ENCODE measurements around the gene C2CD2L. TPM values are rescaled to one million over a fixed set of nuclear protein-coding genes. Genes with fewer than 3 reads are reported as not detected.

C2CD2L gene
- polyA plus RNA-seq, 1 of the 3 experiments (the other 2 are of a cell fraction) = 8.6 TPM

GRCh38 chr11:119100994-119101758 lies 6.0 kb upstream of the C2CD2L start:
- Histone ChIP-seq H3K9me2 (no peaks in the 10 kb centered on the region), H3K9me3 (no peaks in the 10 kb centered on the region), H3K4me3 (ENCODE audit: low read depth in 2 of 2, low read length in 1 of 2) (peak overlapping the region; percentile 80 to 90), H3K36me3 (replicated peaks in 1 of 2; ENCODE audit: control insufficient read depth in 1 of 2, insufficient read depth in 2 of 2, low read length in 1 of 2) (peaks cover 14 to 26% of the 10 kb centered on the region in 2 experiments), H3K79me2 (ENCODE audit: insufficient read depth) (peaks cover 37% of the 10 kb centered on the region), H3K27ac (ENCODE audit: low read depth in 2 of 2, low read length in 1 of 2) (peak overlapping the region; percentile 93 to 97), H2AFZ (ENCODE audit: low read depth) (peak overlapping the region; percentile 77), H3K4me1 (ENCODE audit: control insufficient read depth in 1 of 2, insufficient read depth in 2 of 2, low read depth in 1 of 2, low read length in 1 of 2) (peaks cover 13 to 21% of the 10 kb centered on the region in 2 experiments; a peak in 3 of 4 replicates), H3F3A (replicated peaks; ENCODE audit: insufficient read depth) (peaks cover 41% of the 10 kb centered on the region), H4K20me1 (ENCODE audit: insufficient read depth) (no peaks in the 10 kb centered on the region), H3K9ac (peak overlapping the region; percentile 78), H3K27me3 (ENCODE audit: insufficient read depth) (no peaks in the 10 kb centered on the region), H3K4me2 (peak overlapping the region; percentile 98)
- TF ChIP-seq USF1 (IDR thresholded peaks at IDR 0.05; ENCODE audit: borderline replicate concordance, low read depth) = no peak
- TF ChIP-seq CTCF (IDR thresholded peaks at IDR 0.05) = peak; percentile 28; the same call in 1 of the 2 replicates
- TF ChIP-seq, protein P1, sequence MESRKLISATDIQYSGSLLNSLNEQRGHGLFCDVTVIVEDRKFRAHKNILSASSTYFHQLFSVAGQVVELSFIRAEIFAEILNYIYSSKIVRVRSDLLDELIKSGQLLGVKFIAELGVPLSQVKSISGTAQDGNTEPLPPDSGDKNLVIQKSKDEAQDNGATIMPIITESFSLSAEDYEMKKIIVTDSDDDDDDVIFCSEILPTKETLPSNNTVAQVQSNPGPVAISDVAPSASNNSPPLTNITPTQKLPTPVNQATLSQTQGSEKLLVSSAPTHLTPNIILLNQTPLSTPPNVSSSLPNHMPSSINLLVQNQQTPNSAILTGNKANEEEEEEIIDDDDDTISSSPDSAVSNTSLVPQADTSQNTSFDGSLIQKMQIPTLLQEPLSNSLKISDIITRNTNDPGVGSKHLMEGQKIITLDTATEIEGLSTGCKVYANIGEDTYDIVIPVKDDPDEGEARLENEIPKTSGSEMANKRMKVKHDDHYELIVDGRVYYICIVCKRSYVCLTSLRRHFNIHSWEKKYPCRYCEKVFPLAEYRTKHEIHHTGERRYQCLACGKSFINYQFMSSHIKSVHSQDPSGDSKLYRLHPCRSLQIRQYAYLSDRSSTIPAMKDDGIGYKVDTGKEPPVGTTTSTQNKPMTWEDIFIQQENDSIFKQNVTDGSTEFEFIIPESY (IDR thresholded peaks at IDR 0.05; ENCODE audit: borderline replicate concordance, low read depth) = no peak
- TF ChIP-seq JUND (IDR thresholded peaks at IDR 0.05) = no peak
- TF ChIP-seq RAD21 (IDR thresholded peaks at IDR 0.05; ENCODE audit: low read length) = no peak
- no peak for TF ChIP-seq MAX (IDR thresholded peaks at IDR 0.05; ENCODE audit: low read depth)
- no peak for TF ChIP-seq EP300 (IDR thresholded peaks at IDR 0.05; ENCODE audit: borderline replicate concordance in 1 of 2, low read depth in 1 of 2, low read length in 1 of 2)
- 0 out of 2 replicates have a peak, but pooled peaks have one; percentile 15 for TF ChIP-seq TAF1 (IDR thresholded peaks at IDR 0.05; ENCODE audit: borderline replicate concordance, low read depth, low read length)
- no peak for TF ChIP-seq GATA2 (CRISPR knock-in tag; IDR thresholded peaks at IDR 0.05)
- no peak for TF ChIP-seq NRF1 (IDR thresholded peaks at IDR 0.05; ENCODE audit: low read depth, low read length)
- TF ChIP-seq TEAD4 (IDR thresholded peaks at IDR 0.05; ENCODE audit: borderline replicate concordance, insufficient read depth) = no peak
- TF ChIP-seq POLR2AphosphoS5 (IDR thresholded peaks at IDR 0.05; ENCODE audit: low read depth, low read length) = no peak
- no peak for TF ChIP-seq GABPA (IDR thresholded peaks at IDR 0.05; ENCODE audit: low read depth)
- no peak for TF ChIP-seq NFIC (IDR thresholded peaks at IDR 0.05; ENCODE audit: borderline replicate concordance)
- TF ChIP-seq RXRA (IDR thresholded peaks at IDR 0.05; ENCODE audit: borderline replicate concordance, low read depth) = no peak
- DNase-seq = peak; percentile 47
- ChIA-PET CTCF (interaction anchor here (0.6 to 1.9 kb wide), 8 partner anchors 10 to 273 kb away, joined by 3 to 13 read pairs (median 4); partner anchors contain the start of gene CBL), POLR2A (interaction anchor here (0.7 to 1.6 kb wide), 5 partner anchors 16 to 237 kb away, joined by 3 to 6 read pairs (median 3); partner anchors contain the start of genes HMBS, HYOU1 and MCAM)
- 2% methylated on average over 15 of the region's 29 CpGs for WGBS (ENCODE audit: low lambda C conversion rate)

Data from SK-N-SH (cell line).